Panc1 (cell line): Measurements from ENCODE around the gene FGF22.

Experiments used
- CTCF ChIP-seq: fragments of 450-650 bp; IDR thresholded peaks from 2 replicates; pipeline ENCODE4 v1.5.1; 2017; ENCODE audit warnings: mild to moderate bottlenecking
- POLR2AphosphoS5 ChIP-seq: IDR thresholded peaks from 2 replicates; pipeline ENCODE4 v1.6.1; 2012; ENCODE audit warnings: mild to moderate bottlenecking, low read depth, low read length, moderate library complexity
- REST ChIP-seq, 2 experiments: IDR thresholded peaks; 2 replicates each; pipeline ENCODE4 v1.6.1; 2011 to 2012; ENCODE audit warnings: low read depth in 2 of 2, control low read depth in 1 of 2, low read length in 1 of 2, mild to moderate bottlenecking in 1 of 2, moderate library complexity in 1 of 2; ENCODE audit not compliant: insufficient read depth in 1 of 2

GRCh38 chr19:676339-677105 is 36.8 kb downstream of the FGF22 start, which contains the start of gene FSTL3:
- no peak for TF ChIP-seq CTCF
- no peak for TF ChIP-seq REST (IDR thresholded peaks at IDR 0.05; ENCODE audit: insufficient read depth in 1 of 2, low read depth in 2 of 2, low read length in 1 of 2)
- TF ChIP-seq POLR2AphosphoS5 = peak; percentile 52
